NCI-H82 (cell line): Measurements from ENCODE around the gene SERPINB1.
A peak's percentile ranks its signal among the peaks of the same experiment; 100 is the strongest.
"Not testable (repeated sequence)": the region's sequence is repeated elsewhere in the genome, so short reads cannot be mapped to it uniquely, and the experiment has no call there.

Experiments
- DNase-seq: peaks from one replicate; lab custom pipeline; 2025; lab: John Stamatoyannopoulos, UW

Gene SERPINB1

DNA sequence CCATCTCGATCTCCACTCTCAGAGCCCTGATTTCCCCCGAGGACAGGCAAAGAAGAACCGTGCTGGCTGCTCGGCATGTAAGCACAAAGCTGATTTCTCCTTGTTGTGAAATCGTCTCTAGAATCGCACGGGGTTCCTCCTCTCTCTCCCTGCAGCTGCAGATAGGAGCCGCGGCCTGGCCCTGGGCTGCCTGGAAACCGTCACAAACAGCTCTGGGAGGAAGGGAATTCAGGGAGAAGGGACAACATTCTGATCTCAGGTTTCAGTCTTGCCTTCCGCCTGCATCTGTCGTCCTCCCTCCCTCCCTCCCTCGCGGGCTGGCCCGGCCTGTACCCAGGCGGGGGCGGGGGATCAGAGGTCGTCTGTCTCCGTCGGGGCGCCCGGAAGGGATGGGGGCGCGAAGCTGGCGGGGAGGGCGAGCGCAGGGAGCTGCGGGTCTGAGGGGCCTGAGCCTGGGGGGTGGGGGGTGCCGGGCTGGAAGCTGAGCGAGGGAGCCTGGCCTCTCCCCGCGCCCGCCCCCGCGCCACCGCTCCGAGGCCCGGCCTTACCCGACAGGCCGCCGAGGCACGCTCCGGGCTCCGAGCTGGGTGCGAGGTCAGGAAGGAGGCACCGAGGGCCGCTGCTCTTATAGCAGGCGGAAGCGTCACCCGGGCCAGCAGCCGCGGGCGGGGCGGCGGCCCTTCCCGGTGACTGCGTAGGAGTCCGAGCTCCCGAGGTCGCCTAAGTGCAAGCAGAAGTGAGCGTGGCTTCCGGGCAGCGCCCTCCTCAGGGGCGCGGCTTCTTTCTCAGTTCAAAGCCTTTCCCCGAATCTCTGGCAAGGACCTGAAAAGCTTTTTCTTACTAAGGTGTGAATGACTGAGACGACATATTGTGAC, at the start of gene SERPINB1:
SERPINB1 (minus strand) TSS at position 600 of the 875 bp plus-strand sequence. CDS start 1,277 bp downstream, outside the sequence.
- peak; percentile 86 for DNase-seq

DNA sequence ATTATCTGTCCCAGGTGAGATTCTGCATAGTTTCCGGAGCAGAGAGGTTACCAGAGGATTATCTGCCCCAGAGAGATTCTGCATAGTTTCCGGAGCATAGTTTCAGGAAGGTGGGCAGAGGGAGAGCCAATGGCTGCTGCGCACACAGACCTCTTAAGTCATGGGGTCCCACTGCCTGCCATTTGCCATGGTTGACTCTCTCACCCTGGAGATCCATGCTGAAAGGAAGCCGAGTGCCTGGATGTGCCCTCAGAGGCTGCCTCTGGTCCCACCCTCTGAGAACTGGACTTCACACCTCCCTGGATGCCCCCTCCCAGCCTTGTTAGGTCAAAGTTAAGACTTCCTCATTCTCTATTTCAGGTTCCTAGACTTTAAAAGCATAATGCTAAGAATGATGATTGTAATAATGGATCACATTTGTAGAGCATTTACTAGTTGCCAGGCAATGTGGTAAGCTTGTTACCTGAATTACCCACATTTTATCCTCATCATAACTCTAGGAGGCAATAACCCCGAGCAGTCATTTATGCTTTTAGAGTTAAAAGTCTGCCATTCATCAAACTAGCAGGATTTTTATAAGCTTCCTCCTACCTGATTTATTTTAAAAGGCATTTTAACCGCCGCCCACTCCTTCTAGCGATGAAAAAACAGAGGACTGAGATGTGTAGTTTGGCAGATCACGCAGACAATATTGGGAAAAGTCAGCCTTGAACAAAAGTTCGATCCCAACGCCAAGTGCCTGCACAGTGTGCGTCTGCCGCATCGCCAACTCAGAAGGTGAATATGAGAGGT, 49.5 kb upstream of the SERPINB1 start:
- peak; percentile 25 for DNase-seq

DNA sequence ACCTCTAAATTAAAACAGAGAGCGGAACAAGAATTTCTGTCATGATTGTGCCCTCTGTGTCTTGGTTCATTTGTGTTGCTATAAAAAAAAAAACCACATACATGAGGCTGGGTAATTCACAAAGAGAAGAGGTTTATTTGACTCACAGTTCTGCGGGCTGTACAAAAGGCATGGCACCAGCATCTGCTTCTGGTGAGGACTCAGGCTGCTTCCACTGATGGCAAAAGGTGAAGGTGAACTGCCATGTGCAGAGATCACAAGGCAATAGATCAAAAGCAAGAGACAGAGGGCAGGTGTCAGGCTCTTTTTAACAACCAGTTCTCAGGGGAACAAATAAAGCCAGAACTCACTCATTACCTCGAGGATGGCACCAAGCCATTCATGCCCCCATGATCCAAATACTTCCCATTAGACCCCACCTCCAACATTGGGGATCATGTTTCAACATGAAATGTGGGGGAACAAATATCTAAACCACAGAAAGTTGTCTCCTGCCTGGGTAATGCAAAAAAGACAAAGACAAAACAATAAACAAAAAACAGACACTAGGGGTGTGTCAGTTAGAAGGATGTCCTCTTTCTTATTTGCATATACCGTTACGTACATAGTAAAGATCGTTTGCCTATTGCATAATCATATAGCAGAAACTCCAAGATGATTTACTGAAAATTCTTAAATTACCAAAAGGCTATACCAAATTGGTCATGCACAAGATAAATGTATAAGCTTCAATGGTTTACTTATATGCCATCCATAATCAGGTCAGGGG, 44.5 kb upstream of the SERPINB1 start:
- DNase-seq: no peak

DNA sequence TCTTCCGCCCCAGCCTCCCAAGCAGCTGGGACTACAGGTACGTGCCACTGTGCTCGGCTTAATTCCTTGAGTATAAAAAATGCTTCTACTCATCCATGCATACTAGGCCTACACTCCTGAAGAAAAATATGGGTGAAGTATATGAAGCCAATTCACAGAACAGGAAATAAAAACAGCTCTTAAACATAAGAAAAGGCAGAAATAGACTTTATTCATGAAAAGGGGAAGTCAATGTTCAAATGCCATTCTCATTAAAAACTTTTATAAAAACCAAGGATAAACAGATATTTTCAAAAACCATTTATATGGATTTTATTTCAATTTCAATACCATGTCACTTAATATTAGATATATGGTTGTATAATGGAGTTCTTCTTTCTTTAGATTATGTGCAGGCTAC, 43.1 kb upstream of the SERPINB1 start:
- DNase-seq: no peak

DNA sequence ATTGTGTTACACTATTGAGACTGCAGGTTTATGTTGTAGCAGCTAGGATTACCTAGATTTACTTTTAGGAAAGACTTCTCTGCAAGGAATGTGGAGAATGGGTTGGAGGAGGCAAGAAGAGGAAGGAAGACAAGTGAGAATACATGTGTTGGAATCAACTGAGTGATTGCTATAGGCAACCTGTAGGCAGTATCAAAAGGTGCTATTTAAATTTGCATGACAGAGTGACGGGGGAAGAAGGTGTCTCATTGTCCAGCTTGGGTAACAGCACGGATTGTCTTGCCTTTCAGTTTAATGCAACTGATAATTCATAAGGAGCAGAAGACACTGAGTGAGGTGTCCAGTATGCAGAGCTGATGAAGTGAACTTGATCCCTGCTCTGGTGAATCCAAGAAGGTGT, 42.0 kb upstream of the SERPINB1 start:
- no peak for DNase-seq

DNA sequence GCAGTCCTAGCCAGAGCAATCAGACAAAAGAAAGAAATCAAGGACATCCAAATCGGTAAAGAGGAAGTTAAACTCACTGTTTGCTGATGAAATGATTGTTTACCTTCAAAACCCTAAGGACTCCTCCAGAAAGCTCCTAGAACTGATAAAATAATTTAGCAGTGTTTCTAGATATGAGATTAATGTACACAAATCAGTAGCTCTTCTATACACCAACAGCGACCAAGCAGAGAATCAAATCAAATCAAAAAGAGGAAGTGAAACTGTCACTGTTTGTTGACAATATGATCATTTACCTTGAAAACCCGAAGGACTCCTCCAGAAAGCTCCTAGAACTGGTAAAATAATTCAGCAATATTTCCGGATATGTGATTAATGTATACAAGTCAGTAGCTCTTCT, 39.8 kb upstream of the SERPINB1 start:
- no peak for DNase-seq

DNA sequence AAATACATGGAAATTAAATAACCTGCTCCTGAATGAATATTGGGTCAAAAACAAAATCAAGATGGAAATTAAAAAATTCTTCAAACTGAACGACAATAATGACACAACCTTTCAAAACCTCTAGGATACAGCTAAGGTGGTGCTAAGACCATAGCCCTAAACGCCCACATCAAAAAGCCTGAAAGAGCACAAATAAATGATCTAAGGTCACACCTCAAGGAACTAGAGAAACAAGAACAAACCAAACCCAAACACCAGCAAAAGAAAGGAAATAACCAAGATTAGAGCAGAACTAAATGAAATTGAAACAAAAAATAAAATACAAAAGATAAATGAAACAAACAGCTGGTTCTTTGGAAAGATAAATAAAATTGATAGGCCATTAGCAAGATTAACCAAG, 38.5 kb upstream of the SERPINB1 start:
- not testable (repeated sequence) for DNase-seq

DNA sequence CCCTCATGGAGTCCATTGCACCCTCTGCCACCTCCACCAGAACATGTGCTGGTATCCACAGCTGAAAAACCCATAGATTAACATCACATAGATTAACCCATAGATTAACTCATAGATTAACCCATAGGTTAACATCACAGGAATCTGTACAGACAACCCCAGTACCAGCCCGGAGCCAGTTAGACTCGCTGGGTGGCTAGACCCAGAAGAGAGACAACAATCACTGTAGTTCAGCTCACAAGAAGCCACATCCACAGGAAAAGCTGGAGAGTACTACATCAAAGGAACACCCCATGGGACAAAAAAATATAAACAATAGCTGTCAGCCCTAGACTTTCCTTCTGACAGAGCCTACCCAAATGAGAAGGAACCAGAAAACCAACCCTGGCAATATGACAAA, 36.3 kb upstream of the SERPINB1 start:
- DNase-seq: no peak

DNA sequence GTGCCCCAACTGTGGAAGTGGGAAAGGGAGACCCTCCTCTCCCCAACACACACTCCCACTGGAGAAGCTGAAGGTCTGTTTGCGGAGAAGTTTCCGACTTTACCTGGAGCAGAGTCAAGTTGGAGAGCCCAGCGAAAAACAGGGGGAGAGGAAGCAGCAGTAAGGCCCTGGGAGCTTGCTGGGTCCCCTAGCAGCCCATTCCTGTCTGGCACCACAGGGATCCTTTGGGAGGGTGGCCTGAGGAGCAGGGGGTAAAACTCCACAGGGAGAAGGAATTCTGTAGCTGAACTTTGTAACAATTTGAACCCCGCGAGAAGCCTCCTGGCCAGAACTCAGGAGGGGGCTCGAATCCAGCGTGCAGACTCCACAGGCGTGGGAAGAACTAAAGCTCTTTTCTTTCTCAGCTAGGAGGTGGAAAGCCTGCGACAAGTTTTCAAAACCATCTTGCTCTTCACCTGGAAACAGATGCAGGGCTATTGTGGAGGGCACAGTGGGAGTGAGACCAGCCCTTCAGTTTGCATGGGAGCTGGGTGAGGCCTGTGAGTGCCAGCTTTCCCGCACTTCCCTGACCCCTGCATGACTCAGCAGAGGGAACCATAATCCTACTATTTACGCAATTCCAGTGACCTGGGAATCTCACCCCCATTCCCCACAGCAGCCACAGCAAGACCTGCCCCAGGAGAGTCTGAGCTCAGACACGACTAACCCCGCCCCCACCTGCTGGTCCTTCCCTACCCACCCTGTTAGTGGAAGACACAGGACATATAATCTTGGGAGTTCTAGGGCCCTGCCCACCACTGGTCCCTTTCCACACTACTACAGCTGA, 35.6 kb upstream of the SERPINB1 start:
- peak; percentile 22 for DNase-seq

DNA sequence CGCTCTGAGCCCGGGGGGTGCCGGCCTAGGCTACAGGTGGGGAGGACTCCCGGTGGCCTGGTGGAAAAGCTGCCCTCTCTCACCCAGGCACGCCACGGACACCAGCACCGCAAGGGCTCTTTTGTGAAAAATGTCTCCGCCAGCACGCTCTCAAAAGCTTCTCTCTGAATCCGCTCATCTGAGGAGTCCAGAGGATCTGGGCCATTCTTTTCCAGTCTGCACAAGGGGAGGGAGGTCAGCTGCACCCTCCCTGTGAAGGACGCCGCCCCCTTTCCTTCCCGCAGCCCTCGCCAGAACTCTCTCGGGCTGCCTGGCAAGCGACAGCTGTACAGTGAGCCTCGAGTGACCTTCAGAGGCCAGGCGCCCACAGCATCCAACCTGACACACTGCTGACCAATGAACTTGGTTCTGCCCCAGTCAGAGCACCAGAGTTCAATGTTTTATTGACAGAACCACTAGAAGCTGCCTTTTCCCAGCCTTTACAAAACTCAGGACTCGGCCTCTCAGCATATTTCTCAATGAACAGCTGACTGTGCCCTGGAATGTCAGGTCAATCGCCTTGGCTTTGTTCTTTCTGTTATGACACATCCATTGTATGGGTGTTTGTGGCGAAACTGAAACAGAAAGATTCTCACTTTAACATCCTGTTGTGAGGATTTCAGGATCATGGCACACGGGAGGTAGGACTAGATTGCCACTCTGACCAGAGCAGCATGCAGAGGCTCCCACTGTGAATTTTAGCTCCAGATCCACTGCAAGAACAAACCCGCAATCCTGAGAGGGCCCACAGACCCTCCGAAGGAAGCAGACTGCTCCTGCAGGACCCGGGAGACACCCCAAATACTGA, 34.8 kb upstream of the SERPINB1 start:
- DNase-seq: no peak

DNA sequence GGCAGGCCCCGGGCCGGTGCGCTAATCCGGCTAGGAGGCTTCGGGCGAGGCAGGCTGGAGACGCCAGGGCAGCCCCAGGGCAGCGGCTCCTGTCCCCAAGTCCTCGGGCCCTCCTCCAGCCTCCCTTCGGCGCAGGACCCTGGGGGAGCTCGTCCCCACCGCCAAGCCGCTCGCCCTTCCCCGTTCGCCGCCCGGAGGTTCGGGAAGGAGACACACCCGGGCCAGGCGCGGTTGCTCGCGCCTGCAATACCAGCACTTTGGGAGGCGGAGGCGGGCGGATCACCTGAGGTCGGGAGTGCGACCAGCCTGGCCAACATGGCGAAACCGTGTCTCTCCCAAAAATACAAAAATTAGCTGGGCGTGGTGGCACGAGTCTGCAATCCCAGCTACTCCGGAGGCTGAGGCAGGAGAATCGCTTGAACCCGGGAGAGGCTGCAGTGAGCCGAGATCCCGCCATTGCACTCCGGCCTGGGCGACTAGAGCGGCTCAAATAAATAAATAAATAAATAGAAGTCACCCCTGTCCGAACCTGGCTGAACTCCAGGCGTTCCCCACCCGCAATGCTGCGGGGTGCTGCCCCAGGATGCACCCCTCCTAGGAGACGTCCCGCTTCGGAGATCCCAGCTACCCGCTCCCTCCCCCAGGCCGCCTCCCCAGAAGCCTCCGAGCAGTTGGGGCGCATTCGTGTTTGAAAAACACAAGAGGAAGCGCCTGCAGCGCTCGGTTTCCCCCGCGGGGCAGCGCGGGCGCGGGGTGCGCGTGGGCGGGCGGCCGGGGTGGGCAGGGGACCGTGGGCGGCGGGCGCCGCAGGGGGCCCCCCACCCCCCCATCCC, 33.9 kb upstream of the SERPINB1 start:
- no peak for DNase-seq

DNA sequence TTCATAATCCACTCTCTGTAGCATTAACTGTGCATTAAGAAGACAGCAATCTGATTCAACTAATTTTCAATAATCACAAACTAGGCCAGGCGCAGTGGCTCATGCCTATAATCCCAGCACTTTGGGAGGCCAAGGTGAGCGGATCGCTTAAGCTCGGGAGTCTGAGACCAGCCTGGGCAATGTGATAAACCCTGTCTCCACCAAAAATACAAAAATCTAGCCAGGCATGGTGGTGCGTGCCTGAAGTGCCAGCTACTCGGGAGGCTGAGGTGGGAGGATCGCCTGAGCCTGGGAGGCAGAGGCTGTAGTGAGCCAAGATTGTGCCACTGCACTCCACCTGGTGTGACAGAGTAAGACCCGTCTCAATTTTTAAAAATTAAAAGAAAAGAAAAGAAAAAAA, 32.0 kb upstream of the SERPINB1 start:
- no peak for DNase-seq

DNA sequence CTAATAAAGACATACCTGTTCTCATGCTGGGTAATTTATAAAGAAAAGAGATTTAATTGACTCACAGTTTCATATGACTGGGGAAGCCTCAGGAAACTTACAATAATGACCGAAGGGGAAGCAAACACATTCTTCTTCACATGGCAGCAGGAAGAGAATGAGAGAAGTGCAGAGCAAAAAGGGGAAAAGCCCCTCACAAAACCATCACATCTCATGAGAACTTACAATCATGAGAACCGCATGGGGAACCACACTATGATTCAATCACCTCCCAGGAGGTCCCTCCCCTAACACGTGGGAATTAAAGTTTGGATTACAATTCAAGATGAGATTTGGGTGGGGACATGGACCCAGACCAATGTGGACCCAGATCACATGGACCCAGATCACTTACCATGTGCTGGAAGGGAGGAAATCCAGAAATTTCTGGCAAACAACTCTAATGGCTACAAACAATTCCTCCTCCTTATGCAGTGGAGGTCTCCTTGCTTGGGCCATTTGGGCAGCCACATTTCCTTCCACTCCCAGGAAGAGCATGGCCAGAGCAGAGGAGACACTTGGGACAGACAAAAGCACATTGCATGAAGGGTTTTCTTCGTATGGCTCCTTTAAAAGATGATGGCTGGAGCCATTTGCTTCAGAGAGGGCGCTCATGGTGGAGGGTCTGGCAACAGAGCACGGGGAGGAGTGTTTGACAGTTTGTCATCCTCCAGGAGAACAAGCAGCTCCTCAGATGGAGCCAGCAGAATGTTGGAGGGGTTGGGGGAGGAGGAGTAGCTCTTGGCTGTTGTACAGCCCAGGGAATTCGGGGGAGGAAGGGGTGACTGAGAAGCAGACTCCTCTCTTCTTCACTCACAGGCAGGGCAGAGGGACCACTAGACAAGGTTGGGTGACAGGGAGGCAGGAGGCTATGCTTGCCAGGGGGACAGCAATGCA, 31.0 kb upstream of the SERPINB1 start:
- DNase-seq: no peak

DNA sequence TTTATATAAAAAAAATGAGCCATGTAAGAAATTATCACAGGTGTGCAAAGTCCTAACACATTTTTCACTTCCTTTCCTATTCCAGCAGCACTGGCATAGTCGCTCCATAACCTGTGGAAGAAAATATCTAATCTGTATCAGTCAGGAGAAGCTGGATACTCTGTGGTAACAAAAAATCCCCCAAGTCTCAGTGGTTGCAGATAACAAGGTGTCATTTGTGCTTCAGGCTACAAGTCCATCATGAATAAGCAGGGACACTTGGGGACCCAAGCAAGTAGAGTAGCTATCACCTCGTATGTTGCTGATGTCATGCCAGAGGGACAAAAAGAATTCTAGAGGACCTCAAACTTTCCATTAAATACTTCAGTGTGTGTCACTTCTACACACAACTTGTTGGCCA, 30.3 kb upstream of the SERPINB1 start:
- DNase-seq: no peak

DNA sequence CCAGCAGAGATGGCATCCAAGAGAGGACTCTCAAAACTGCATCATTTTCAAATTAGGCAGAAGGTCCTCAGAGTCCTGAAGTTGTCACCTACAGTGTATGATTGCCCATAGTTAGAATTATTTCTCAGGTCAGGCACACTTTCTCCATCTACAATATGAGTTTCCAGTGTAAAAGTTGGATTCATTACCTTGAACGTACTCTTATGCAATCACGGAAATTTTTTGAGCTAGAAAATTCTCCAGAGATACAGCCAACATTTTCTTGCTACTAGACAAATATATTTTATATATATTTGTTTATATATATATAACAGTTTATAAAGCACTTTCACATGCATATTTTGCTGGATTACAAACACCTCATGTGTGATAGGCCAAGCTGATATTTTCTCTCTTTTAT, 29.4 kb upstream of the SERPINB1 start:
- DNase-seq: no peak

DNA sequence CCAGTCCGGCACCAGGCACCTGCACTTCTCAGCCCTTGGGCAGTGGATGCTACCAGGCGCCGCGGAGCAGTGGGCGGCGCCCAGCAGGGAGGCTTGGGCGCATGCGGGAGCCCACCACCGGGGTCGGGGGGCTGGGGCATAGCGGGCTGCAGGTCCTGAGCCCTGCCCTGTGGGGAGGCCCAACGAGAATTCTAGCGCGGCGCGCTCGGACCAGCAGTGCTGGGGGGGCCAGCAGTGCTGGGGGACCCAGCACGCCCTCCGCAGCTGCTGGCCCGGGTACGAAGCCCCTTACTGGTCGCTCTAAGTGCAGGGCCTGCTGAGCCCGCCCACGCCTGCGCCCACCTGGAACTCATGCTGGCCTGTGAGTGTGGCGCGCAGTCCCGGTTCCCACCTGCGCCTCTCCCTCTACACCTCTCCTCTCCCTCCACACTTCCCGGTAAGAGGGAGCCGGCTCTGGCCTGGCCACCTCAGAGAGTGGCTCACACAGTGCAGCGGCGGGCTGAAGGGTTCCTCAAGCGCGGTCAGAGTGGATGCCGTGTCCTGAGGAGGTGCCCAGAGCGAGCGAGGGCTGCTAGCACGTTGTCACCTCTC, 28.5 kb upstream of the SERPINB1 start:
- no peak for DNase-seq

DNA sequence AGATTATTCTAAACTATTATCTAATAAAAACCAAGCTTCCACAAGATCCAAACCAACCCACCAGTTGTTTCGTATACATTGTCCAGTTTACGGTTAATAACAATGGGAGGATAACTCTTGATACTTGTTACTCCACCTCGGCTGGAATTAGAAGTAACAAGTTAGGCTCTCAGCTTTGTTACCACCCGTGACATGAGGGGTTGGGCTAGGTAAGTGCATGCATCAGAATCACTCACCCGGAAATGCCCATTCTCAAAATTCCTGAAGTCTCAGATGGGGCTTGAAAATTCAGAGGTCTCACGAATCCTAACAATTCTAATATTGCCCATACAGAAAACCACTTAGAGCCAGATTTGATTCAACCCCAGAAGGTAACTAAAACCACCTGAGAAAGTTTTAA, 27.0 kb upstream of the SERPINB1 start:
- no peak for DNase-seq

DNA sequence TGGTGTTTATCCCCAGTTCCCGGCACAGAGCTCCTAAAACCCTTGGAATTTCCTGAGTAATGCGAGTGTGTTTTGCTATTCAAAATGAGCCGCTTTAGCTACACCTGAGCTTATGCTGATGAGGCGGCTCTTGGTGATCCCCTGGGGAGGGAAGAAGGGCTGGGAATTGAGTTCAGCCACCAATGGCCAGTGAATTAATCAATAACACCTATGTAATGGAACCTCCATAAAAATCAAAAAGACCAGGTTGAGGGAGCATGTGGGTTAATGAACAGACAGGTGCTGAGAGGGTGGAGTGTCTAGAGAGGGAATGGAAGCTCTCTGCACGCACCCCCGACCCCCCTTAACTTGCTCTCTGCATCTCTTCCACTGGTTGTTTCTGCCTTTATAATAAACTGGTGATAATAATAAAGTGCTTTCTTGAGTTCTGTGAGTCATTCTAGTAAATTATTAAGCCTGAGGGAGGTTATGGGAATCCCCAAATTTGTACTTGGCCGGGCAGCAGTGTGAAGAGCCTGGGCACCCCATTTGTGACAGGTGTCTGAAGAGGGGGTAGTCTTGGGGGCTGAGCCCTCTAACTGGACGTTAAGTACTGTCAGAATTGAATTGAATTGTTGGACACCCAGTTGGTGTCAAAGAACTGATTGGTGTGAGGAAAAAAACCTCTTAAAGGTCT, 24.6 kb upstream of the SERPINB1 start:
- no peak for DNase-seq
